Rectal smooth muscle tissue (tissue), 1 donor: ENCODE measurements around the gene AGPAT3.

Experiments used
- H3K27ac ChIP-seq: one replicate; pipeline ENCODE4 v1.7.0; 2013; ENCODE audit warnings: low read depth, low read length, inconsistent platforms
- H3K27me3 ChIP-seq: one replicate; pipeline ENCODE4 v1.7.0; 2013; ENCODE audit warnings: low read length; ENCODE audit not compliant: control insufficient read depth, insufficient read depth
- H3K36me3 ChIP-seq: one replicate; pipeline ENCODE4 v1.7.0; 2013; ENCODE audit warnings: low read length; ENCODE audit not compliant: control insufficient read depth, insufficient read depth
- H3K4me1 ChIP-seq: one replicate; pipeline ENCODE4 v1.7.0; 2013; ENCODE audit warnings: low read length; ENCODE audit not compliant: control insufficient read depth, insufficient read depth
- H3K4me3 ChIP-seq: one replicate; pipeline ENCODE4 v1.7.0; 2013; ENCODE audit warnings: low read length
- H3K9ac ChIP-seq: one replicate; pipeline ENCODE4 v1.7.0; 2013; ENCODE audit warnings: low read length

Gene AGPAT3

DNA sequence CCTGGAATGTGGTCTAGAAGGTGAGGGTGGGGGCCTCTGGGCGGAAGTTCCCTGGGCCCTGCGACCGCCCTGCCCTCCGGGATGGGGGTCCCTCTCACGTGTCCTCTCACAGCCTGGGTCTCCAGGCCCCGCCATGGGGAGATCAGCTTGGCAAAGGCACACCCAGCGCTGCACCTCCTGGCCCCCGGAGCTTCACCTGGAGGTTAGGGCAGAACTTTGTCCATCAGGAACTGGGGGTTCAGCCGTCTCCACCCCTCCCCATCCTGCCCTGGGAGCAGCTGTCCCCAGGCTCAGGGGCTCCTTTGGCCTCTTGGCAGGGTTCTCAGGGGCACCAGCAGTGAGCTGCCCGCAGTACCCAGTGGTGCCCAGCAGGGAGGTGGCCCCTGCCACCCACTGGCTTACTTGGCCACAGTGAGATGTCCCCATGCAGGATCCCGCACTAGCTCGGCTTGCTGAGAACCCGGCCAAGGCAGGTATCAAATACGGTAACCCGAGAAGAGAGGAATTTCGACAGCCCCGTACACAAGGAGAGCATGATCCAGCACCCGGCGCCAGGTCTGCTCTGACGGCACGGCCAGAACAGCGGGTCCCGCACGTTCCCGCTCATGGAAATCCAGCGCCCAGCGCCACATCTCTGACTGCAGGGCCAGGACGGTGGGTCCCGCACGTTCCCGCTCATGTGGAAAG is 38.9 kb upstream of the AGPAT3 start:
- Histone ChIP-seq H3K4me1 (no peaks in the 10 kb centered on the region), H3K27me3 (peaks cover 12% of the 10 kb centered on the region), H3K36me3 (no peaks in the 10 kb centered on the region), H3K9ac (no peak overlapping the region), H3K4me3 (no peak overlapping the region), H3K27ac (no peak overlapping the region)

- Histone ChIP-seq H3K4me3 (no peak overlapping the region), H3K9ac (no peak overlapping the region), H3K36me3 (no peaks in the 10 kb centered on the region), H3K27ac (no peak overlapping the region), H3K4me1 (no peaks in the 10 kb centered on the region), H3K27me3 (peaks cover 12% of the 10 kb centered on the region)
These were observed 38.4 kb upstream of the AGPAT3 start for GRCh38 chr21:43826623-43826974.

DNA sequence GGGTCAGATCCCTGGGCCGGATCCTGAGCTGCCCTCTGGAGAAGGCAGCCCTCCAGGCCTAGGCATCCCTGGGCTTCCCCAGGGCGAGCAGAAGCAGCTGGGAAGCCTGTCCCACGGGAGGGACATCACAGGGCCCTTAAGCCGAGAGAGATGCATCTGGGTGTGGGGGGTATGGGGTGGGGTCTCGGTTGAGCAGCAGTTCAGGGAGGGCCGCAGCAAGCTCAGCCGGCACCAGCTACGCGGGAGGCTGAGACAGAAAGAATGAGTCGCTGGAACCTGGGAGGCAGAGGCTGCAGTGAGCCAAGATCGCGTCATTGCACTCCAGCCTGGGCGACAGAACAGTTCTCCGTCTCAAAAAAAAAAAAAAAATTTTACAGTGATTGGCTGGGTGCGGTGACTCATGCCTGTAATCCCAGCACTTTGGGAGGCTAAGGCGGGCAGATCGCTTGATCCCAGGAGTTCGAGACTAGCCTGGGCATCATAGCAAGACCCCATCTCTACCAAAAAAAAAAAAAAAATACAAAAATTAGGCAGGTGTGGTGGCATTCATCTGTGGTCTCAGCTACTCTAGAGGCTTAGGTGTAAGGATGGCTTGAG is 37.9 kb upstream of the AGPAT3 start:
- H3K4me3 ChIP-seq, result no peak overlapping the region
- peaks cover 12% of the 10 kb centered on the region for H3K27me3 ChIP-seq
- H3K36me3 ChIP-seq, result no peaks in the 10 kb centered on the region
- no peak overlapping the region for H3K9ac ChIP-seq
- no peak overlapping the region for H3K27ac ChIP-seq
- H3K4me1 ChIP-seq, result no peaks in the 10 kb centered on the region

DNA sequence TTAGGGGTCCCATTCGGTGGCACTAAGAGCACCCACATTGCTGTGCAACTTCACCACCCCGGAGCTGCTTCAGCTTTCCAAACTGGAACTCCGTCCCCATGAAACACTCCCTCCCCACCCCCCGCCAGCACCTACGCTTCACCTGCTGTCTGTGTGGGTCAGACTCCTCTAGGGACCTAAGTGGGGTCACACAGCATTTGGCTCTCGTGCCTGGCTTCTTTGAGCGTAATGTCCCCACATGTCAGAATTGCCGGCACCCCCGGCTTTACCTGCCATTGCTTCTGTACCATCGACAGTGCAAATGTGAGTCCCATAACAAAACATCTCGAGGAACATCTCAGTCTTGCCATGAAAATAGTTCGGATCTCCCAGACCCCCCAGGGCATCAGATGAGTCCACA is 35.9 kb upstream of the AGPAT3 start:
- Histone ChIP-seq H3K9ac (no peak overlapping the region), H3K36me3 (no peaks in the 10 kb centered on the region), H3K27me3 (peaks cover 17% of the 10 kb centered on the region)

GRCh38 chr21:43829575-43830119 is 35.4 kb upstream of the AGPAT3 start:
- Histone ChIP-seq H3K9ac (no peak overlapping the region), H3K4me3 (no peak overlapping the region), H3K27me3 (peaks cover 17% of the 10 kb centered on the region), H3K4me1 (no peaks in the 10 kb centered on the region), H3K36me3 (no peaks in the 10 kb centered on the region), H3K27ac (no peak overlapping the region)

More for the DNA sequence above, 35.9 kb upstream of the AGPAT3 start:
- Histone ChIP-seq H3K4me1 (no peaks in the 10 kb centered on the region), H3K27ac (no peak overlapping the region), H3K4me3 (no peak overlapping the region)

DNA sequence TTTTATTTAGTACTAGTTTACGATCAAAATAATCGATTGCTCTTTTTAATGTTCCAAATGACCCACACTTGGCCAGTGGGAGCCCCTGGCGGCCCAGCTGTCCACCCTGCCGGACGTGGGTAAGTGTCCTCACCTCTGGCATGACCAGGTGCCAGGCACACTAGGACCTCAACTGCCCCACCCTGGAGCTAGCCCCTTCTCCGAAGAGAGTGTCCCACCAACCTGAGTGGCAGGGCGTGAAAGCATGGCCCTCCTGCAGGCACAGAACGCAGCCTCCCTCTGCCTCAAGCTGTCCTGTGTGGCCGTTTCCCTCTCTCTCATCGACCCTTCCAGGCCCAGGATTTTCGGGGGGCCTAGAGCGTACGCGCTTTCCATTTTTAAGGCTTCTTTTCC is 32.9 kb upstream of the AGPAT3 start:
- H3K27ac ChIP-seq, result no peak overlapping the region
- peaks cover 5% of the 10 kb centered on the region for H3K27me3 ChIP-seq
- no peak overlapping the region for H3K9ac ChIP-seq
- no peaks in the 10 kb centered on the region for H3K36me3 ChIP-seq
- H3K4me3 ChIP-seq, result no peak overlapping the region
- H3K4me1 ChIP-seq, result no peaks in the 10 kb centered on the region

GRCh38 chr21:43832648-43833047 is 32.4 kb upstream of the AGPAT3 start:
- H3K9ac ChIP-seq, result no peak overlapping the region
- no peaks in the 10 kb centered on the region for H3K36me3 ChIP-seq
- no peak overlapping the region for H3K27ac ChIP-seq
- no peaks in the 10 kb centered on the region for H3K4me1 ChIP-seq
- peaks cover 5% of the 10 kb centered on the region for H3K27me3 ChIP-seq
- H3K4me3 ChIP-seq, result no peak overlapping the region

- Histone ChIP-seq H3K9ac (no peak overlapping the region), H3K27ac (no peak overlapping the region), H3K36me3 (no peaks in the 10 kb centered on the region), H3K27me3 (peaks cover 5% of the 10 kb centered on the region), H3K4me1 (no peaks in the 10 kb centered on the region), H3K4me3 (no peak overlapping the region)
These were observed 30.7 kb upstream of the AGPAT3 start for GRCh38 chr21:43834146-43834905.

- Histone ChIP-seq H3K4me1 (no peaks in the 10 kb centered on the region), H3K27ac (no peak overlapping the region), H3K27me3 (peaks cover 5% of the 10 kb centered on the region), H3K4me3 (no peak overlapping the region), H3K9ac (no peak overlapping the region), H3K36me3 (no peaks in the 10 kb centered on the region)
These were observed 30.0 kb upstream of the AGPAT3 start for GRCh38 chr21:43835050-43835449.

DNA sequence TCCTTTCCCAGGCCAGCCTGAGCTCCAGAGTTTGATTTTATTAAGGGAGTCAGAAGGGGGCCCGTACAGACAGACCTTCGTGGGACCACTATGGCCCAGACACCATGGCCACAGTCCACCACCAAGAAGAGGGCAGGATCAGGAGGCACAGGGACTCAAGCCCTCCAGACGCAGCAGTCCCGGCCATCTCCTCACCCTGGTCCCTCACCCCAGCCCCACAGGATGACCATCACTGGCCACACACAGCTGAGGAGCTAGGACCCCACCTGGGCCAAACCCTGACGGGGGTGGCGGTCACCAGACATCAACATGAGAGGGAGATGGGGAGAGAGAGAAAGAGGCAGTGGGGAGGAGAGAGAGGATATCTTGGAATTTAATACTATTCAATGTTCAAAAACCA is 29.2 kb upstream of the AGPAT3 start:
- no peak overlapping the region for H3K27ac ChIP-seq
- H3K36me3 ChIP-seq, result no peaks in the 10 kb centered on the region
- H3K9ac ChIP-seq, result no peak overlapping the region
- no peak overlapping the region for H3K4me3 ChIP-seq
- no peaks in the 10 kb centered on the region for H3K4me1 ChIP-seq
- peaks cover 5% of the 10 kb centered on the region for H3K27me3 ChIP-seq

DNA sequence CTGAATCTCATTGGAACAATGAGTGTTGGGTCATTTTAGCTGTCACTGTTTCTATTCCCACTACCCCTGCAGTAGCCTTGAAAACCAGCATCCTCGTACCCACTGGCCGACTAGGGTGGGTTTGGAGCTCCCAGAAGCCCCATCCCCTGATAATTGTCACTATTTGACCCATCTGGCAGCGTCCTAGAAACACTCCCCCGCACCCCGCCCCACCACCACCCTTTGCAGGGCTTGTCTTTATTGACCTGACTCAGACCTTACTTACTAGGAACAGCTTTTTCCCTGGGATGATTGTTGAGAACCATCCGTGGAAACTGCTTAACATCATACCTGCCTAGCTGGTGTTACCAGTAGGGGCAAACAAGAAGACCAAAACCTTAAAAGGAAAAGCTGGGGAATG is 28.4 kb upstream of the AGPAT3 start:
- Histone ChIP-seq H3K4me1 (no peaks in the 10 kb centered on the region), H3K9ac (no peak overlapping the region), H3K27me3 (peaks cover 5% of the 10 kb centered on the region), H3K4me3 (no peak overlapping the region), H3K36me3 (no peaks in the 10 kb centered on the region), H3K27ac (no peak overlapping the region)

GRCh38 chr21:43840259-43840658 is 24.8 kb upstream of the AGPAT3 start:
- Histone ChIP-seq H3K27ac (no peak overlapping the region), H3K9ac (no peak overlapping the region), H3K4me3 (no peak overlapping the region), H3K4me1 (no peaks in the 10 kb centered on the region), H3K27me3 (no peaks in the 10 kb centered on the region), H3K36me3 (no peaks in the 10 kb centered on the region)
